GM18951 (cell line): ENCODE data around the gene SNX21.
A peak's percentile ranks its signal among the peaks of the same experiment; 100 is the strongest.

Experiments
- POLR2A ChIP-seq: IDR thresholded peaks from 4 replicates; pipeline ENCODE4 v1.6.1; 2011; ENCODE audit warnings: mild to moderate bottlenecking; ENCODE audit not compliant: insufficient read length, insufficient read depth; ENCODE audit errors: extremely low read depth
- in situ Hi-C: fragments of 300-500 bp; cut with MboI; formaldehyde crosslinking; loops from one replicate; pipeline ENCODE4 v1.12.0; 2022; ENCODE audit warnings: low sequenced_read_pairs, mixed read lengths, inconsistent platforms; ENCODE audit not compliant: unreplicated experiment

SNX21 gene

GRCh38 chr20:45833030-45833882 lies at the start of gene SNX21:
SNX21 (plus strand) TSS chr20:45833799; CDS start chr20:45833920, 121 bp downstream.
- TF ChIP-seq POLR2A = no peak
- in situ Hi-C loops = no loop called here

- in situ Hi-C loops = loop anchor here (25.0 kb wide), 1 partner anchor 451 kb away; the partner anchor contains the start of gene SDC4
Observed at GRCh38 chr20:45788351-45788750, 45.2 kb upstream of the SNX21 start.

GRCh38 chr20:45792317-45793118 lies 41.1 kb upstream of the SNX21 start:
- TF ChIP-seq POLR2A = no peak
- in situ Hi-C loops = loop anchor here (25.0 kb wide), 1 partner anchor 455 kb away; the partner anchor contains the start of gene SDC4

More at GRCh38 chr20:45788351-45788750, 45.2 kb upstream of the SNX21 start:
- no peak for TF ChIP-seq POLR2A

- in situ Hi-C loops = loop anchor here (25.0 kb wide), 1 partner anchor 459 kb away; the partner anchor contains the start of gene SDC4
- no peak for TF ChIP-seq POLR2A
Observed at GRCh38 chr20:45796337-45797065, 37.1 kb upstream of the SNX21 start.

- in situ Hi-C loops = loop anchor here (25.0 kb wide), 1 partner anchor 460 kb away; the partner anchor contains the start of gene SDC4
Observed at GRCh38 chr20:45797510-45797909, 36.1 kb upstream of the SNX21 start.

GRCh38 chr20:45797955-45798354 lies 35.6 kb upstream of the SNX21 start:
- in situ Hi-C loops = loop anchor here (25.0 kb wide), 1 partner anchor 461 kb away; the partner anchor contains the start of gene SDC4

GRCh38 chr20:45798935-45799642 lies 34.5 kb upstream of the SNX21 start:
- in situ Hi-C loops = loop anchor here (25.0 kb wide), 1 partner anchor 462 kb away; the partner anchor contains the start of gene SDC4
- no peak for TF ChIP-seq POLR2A

- in situ Hi-C loops = no loop called here
- no peak for TF ChIP-seq POLR2A
Observed at GRCh38 chr20:45801851-45802250, 31.7 kb upstream of the SNX21 start.

GRCh38 chr20:45810191-45810970 lies 23.2 kb upstream of the SNX21 start:
- TF ChIP-seq POLR2A = no peak
- in situ Hi-C loops = no loop called here

- in situ Hi-C loops = no loop called here
- peak; percentile 69 for TF ChIP-seq POLR2A
Observed at GRCh38 chr20:45812157-45813005, 21.2 kb upstream of the SNX21 start, which contains the start of gene UBE2C. UBE2C (plus strand) TSS chr20:45812644; CDS start chr20:45812696, 52 bp downstream.

GRCh38 chr20:45813006-45813340 lies 20.6 kb upstream of the SNX21 start:
- TF ChIP-seq POLR2A = no peak
- in situ Hi-C loops = no loop called here

GRCh38 chr20:45813489-45813888 lies 20.1 kb upstream of the SNX21 start:
- in situ Hi-C loops = no loop called here
- TF ChIP-seq POLR2A = no peak
